Activated CD8-positive, alpha-beta memory T cell treated with anti-CD3 and anti-CD28 coated beads, Interleukin-2, amount 50 U/mL, for 4 hours (primary cell): Measurements from ENCODE around the gene WNK4.

Experiments
- DNase-seq: peaks from one replicate; pipeline ENCODE4 v3.0.0-alpha.2; 2020

The WNK4 gene

DNA sequence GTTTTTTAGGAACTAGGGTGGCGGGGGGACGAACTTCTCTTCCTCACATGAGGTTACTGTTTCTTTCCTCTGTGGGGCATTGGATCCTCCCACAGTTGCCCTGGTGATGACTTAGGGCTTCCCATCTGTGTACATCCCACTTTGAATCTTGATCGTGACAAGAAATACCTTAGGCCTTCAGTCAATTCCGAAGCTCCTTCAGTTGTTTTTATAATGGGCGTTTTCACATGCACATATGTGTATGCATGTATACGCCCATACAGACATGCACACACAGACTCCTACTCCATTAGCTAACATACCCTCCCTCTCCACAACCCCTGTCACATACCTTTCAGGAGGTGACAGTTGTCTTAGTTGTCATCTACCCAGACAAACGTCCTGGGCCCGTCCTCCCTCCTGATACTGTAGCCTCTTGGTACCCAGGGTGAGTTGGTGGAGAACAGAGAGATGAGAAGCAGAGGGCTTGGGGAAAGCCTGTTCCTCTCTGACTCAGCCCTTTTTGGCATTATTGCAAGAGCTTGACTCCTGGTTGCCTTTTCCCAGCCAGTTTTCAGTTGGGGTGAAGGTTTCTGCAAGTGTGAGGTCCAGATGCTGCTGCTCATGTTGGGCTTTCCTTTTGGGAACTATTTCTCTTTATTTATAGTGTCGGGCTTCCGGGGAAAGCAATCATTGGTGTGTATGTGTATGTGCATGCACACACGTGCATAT is 61.7 kb downstream of the WNK4 start:
- DNase-seq = no peak

- no peak for DNase-seq
Observed at GRCh38 chr17:42843358-42843934, 63.0 kb downstream of the WNK4 start.

GRCh38 chr17:42844271-42844670 is 63.9 kb downstream of the WNK4 start, which contains the start of gene AOC2:
Gene AOC2 (plus strand): TSS chr17:42844580. CDS start chr17:42844627, 47 bp downstream.
- no peak for DNase-seq

GRCh38 chr17:42844761-42845555 is 64.5 kb downstream of the WNK4 start:
- DNase-seq = no peak

DNA sequence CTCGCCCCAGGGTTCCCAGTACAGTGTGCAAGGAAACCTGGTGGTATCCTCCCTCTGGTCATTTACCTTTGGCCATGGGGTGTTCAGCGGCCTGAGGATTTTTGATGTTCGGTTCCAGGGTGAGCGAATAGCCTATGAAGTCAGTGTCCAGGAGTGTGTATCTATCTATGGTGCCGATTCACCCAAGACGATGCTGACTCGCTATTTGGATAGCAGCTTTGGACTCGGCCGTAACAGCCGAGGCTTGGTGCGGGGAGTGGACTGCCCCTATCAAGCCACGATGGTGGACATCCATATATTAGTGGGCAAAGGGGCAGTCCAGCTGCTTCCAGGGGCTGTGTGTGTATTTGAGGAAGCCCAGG is 65.1 kb downstream of the WNK4 start:
- DNase-seq = no peak

DNA sequence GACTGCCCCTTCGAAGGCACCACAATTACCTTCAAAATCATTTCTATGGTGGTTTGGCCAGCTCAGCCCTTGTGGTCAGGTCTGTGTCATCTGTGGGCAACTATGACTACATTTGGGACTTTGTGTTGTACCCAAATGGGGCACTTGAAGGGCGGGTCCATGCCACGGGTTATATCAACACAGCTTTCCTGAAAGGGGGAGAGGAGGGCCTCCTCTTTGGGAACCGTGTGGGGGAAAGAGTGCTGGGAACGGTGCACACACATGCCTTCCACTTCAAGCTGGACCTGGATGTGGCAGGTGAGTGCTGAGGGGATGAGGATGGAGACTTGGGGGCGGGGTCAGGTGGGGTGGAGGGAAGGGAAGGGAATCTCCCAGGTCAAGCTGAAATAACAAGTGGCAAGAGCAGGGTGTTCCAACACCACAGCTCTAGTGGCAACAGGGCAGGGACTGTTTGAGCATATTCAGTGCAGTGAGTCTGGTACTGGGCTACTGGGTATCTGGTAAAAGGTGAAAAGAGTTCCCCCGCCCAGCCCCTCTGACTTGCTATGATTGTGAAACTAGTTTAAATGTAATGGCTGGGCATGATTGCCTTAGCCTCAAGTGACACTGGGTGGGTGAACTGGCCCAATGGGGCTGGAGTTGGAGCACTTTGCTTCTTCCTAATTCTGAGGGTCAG is 65.6 kb downstream of the WNK4 start:
- no peak for DNase-seq
